HCEC 1CT (cell line): ENCODE results near the gene KANSL1.
"Not testable (repeated sequence)": the region's sequence is repeated elsewhere in the genome, so short reads cannot be mapped to it uniquely, and the experiment has no call there.

Experiments used
- DNase-seq: peaks from one replicate; pipeline ENCODE4 v3.0.0-alpha.2; 2017

Gene KANSL1

GRCh38 chr17:46033392-46033791 is 159.8 kb downstream of the KANSL1 start:
- DNase-seq: no peak

GRCh38 chr17:46032909-46033308 is 160.3 kb downstream of the KANSL1 start:
- DNase-seq: no peak

DNA sequence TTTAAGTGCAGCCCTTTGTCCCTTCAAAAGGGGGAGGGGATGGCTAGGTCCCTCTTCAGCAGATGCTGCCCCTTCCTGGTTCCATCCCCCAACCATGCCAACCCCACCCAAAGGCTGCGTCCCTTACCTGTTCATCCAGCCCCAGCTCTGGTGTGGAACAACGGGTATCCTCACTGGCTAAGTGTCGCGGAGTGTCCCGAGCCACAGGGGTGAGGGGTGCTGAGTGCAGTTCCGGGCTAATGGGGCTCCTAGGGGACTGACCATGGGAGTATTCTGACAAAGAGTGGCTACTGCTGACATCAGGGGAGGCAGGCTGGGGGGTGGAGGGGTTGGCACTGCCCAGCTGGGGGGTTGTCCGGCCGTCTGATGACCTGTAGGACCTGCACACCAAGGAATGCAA is 161.3 kb downstream of the KANSL1 start:
- DNase-seq: no peak

GRCh38 chr17:46031440-46031839 is 161.8 kb downstream of the KANSL1 start:
- no peak for DNase-seq

- DNase-seq: no peak
These were observed 162.5 kb downstream of the KANSL1 start for GRCh38 chr17:46030752-46031151.

DNA sequence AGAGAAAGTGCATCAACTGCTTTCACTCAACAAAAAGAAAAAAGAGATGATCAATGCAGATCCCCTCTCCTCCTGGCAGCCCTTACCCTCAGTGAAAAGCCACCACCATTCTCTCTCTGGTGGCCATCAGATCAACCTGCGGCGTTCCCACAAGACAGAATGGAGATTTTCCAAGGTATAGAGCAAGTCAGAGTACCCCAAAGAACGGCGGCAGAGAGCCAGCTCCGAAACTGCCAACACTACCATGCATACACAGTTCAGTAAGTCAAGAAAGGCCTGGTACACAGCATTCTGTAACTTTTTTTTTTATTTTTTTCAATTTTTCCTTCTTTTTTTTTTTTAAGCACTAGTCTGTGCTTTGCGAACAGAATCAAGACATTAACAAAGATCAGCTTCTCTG is 163.6 kb downstream of the KANSL1 start:
- no peak for DNase-seq

DNA sequence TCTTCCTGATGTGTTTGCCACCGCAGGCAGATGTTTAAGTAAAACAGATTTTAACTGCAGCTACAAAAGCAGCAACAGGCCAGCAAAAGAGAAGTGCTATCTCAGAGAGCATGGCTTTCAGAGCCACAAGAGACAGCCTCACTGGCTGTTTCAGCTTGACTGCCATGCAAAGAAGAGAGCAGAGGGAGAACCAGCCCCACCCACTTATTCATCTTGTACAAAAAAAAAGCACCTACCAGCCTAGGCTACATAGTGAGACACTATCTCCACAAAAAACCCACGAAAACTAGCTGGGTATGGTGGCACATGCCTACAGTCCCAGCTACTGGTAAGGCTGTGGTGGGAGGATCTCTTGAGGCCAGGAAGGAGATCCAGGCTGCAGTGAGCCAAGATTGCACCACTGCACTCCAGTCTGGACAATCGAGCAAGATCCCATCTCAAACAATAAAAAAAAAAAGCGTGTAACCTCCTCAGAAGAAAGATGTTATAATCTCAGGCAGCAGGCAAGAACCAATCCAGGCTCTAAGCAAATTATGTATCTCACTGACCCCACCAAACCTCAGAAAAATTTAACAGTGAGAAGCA is 164.2 kb downstream of the KANSL1 start:
- DNase-seq: no peak

DNA sequence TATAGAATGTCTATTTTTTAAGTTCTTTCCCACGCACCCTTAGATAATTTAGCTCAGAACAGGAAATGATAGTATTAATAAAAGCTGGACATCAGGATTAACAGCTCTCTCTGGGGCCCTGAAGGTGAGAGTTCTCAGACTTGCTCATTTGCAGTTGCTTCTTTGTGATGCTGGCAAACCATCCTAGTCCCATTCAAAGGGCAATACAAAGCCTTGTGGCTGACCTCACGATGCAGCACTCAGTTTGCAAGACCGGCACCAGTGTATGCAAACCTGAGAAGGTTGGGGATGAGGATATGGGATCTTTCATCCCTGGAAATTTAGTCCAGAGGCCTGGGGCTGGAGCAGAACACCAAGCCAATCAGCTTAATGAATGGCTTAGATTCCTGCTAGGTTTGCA is 164.9 kb downstream of the KANSL1 start:
- no peak for DNase-seq

DNA sequence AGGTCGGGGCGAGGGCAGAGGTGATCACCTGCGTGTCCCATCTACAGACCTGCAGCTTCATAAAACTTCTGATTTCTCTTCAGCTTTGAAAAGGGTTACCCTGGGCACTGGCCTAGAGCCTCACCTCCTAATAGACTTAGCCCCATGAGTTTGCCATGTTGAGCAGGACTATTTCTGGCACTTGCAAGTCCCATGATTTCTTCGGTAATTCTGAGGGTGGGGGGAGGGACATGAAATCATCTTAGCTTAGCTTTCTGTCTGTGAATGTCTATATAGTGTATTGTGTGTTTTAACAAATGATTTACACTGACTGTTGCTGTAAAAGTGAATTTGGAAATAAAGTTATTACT is 165.3 kb downstream of the KANSL1 start:
- DNase-seq: no peak

- no peak for DNase-seq
These were observed 165.9 kb downstream of the KANSL1 start for GRCh38 chr17:46027048-46027975.

- no peak for DNase-seq
These were observed 166.8 kb downstream of the KANSL1 start for GRCh38 chr17:46026166-46027047.

DNA sequence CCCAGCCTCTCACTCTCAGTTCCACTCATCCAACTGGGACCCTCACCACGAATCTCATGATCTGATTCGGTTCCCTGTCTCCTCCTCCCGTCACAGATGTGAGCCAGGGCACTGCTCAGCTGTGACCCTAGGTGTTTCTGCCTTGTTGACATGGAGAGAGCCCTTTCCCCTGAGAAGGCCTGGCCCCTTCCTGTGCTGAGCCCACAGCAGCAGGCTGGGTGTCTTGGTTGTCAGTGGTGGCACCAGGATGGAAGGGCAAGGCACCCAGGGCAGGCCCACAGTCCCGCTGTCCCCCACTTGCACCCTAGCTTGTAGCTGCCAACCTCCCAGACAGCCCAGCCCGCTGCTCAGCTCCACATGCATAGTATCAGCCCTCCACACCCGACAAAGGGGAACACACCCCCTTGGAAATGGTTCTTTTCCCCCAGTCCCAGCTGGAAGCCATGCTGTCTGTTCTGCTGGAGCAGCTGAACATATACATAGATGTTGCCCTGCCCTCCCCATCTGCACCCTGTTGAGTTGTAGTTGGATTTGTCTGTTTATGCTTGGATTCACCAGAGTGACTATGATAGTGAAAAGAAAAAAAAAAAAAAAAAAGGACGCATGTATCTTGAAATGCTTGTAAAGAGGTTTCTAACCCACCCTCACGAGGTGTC is 167.6 kb downstream of the KANSL1 start:
- DNase-seq: no peak

GRCh38 chr17:46025060-46025459 is 168.2 kb downstream of the KANSL1 start:
- no peak for DNase-seq

DNA sequence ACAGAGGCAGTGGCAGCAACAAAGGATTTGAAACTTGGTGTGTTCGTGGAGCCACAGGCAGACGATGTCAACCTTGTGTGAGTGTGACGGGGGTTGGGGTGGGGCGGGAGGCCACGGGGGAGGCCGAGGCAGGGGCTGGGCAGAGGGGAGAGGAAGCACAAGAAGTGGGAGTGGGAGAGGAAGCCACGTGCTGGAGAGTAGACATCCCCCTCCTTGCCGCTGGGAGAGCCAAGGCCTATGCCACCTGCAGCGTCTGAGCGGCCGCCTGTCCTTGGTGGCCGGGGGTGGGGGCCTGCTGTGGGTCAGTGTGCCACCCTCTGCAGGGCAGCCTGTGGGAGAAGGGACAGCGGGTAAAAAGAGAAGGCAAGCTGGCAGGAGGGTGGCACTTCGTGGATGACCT is 168.6 kb downstream of the KANSL1 start:
- DNase-seq: no peak

DNA sequence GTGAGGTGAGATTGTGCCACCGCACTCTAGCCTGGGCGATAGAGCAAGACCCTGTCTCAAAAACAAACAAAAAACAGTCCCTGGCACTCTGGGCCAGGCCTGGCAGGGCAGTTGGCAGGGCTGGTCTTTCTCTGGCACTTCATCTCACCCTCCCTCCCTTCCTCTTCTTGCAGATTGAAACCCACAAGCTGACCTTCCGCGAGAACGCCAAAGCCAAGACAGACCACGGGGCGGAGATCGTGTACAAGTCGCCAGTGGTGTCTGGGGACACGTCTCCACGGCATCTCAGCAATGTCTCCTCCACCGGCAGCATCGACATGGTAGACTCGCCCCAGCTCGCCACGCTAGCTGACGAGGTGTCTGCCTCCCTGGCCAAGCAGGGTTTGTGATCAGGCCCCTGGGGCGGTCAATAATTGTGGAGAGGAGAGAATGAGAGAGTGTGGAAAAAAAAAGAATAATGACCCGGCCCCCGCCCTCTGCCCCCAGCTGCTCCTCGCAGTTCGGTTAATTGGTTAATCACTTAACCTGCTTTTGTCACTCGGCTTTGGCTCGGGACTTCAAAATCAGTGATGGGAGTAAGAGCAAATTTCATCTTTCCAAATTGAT is 169.3 kb downstream of the KANSL1 start:
- no peak for DNase-seq

GRCh38 chr17:46023366-46023765 is 169.9 kb downstream of the KANSL1 start:
- not testable (repeated sequence) for DNase-seq

DNA sequence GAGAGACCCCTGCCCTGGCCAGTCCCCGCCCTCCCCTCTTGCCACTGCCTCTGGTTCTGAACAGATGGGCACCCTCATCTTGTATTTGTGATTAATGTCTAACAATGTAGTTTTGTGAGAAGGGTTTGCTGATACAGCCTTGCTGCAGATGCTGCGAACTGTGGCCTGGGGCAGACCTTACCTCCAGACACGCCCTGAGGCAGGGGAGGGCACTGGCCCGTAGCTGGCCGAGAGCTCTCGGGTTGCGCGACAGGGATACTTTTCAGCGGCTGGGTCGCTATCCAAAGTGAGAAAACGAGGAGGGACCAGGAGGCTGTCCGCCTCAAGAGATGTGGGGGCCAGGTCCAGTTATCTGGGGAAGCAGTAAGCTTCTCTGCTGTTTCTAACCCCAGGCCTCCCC is 172.2 kb downstream of the KANSL1 start:
- no peak for DNase-seq

GRCh38 chr17:46020023-46020761 is 173.0 kb downstream of the KANSL1 start:
- DNase-seq: no peak

GRCh38 chr17:46019408-46019925 is 173.8 kb downstream of the KANSL1 start:
- DNase-seq: not testable (repeated sequence)

GRCh38 chr17:46013502-46014165 is 179.6 kb downstream of the KANSL1 start:
- peak; percentile 31 for DNase-seq

- no peak for DNase-seq
These were observed 180.1 kb downstream of the KANSL1 start for GRCh38 chr17:46013127-46013501.
